HG02885 (cell line): ENCODE measurements around the gene PGA3.
"Not testable (repeated sequence)": the region's sequence is repeated elsewhere in the genome, so short reads cannot be mapped to it uniquely, and the experiment has no call there.

Experiments
- ATAC-seq: cut with Tn5 transposase; IDR thresholded peaks from one replicate; pipeline ENCODE4 v1.9.1; 2021; ENCODE audit warnings: mild to moderate bottlenecking; ENCODE audit not compliant: unreplicated experiment, poor library complexity

The PGA3 gene

GRCh38 chr11:61170566-61170965, 32.7 kb upstream of the PGA3 start:
- ATAC-seq, result no peak

DNA sequence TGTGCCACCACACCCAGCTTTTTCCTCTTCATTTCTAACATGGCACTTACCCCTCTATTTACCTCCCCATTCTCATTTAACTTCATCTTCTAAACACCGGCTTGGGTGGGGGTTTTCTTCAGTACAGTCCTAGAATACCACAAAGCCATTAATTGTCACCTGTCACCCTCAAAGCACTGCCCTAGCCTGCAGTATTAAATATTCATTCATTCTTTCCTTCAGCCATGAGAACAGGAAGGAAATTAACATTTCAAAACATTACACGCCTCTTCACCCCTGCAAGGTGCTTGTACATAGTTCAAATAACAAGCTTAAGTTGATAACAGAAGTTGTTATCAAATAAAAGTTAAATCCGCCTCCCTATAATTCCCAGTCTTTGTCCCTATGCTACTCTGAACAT, 31.4 kb upstream of the PGA3 start:
- ATAC-seq, result no peak

- no peak for ATAC-seq
Measured at GRCh38 chr11:61172356-61172755, 31.0 kb upstream of the PGA3 start.

DNA sequence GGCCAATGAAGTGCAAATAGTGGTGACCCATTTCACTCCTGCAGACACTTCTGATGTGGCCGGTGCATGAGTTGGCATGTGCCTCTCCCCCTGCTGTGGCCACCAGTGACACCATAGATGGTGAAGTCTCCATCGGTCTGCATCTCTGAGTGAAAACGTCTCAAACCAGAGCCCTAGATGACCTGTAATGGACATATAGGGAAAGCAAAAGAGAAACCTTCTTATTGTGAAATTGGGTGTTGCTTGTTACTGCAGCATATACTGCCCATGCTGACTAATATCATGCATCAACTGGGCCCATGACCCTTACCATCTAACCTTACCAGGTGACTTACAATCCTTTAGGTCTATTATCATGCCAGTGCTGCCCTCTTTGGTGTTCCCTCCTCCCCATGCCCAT, 30.4 kb upstream of the PGA3 start:
- no peak for ATAC-seq

DNA sequence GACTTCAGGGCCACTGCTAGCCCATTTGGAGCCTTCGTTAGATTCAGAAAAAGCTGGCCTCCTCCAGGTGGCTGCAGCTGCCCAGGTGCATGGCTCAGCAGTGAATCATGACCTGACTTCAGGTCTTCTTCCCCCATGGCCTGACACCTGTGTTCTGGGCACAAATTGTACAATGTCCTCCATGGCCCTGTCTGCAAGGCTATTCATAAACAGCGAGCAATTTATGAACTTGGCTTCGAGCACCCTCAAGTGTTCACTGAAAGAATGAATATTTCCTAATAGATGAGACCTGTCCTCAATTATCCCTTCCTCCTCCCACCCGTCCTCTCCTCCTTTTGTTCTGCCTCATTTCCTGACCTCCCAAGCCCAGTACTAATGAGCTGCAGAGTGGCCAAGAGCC, 29.9 kb upstream of the PGA3 start:
- ATAC-seq, result no peak

DNA sequence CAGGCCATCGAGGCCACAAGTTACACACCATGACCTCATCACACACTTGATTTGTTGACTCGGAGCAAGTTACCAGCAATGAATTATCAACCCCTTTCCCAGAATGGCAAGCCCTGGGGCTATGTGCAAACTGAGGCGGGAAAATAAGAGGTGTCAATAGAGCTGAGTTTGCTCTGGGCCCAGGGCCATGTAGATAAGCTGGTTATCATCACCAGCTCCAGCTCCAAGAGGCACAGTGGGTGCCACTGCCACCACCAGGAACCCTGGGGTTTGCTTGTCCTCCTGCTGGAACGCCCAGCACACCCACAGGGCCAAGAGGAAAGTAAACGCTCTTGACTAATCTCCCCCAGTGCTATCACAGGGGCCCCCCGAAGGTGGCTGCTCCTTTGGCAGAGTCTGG, 29.0 kb upstream of the PGA3 start:
- no peak for ATAC-seq

DNA sequence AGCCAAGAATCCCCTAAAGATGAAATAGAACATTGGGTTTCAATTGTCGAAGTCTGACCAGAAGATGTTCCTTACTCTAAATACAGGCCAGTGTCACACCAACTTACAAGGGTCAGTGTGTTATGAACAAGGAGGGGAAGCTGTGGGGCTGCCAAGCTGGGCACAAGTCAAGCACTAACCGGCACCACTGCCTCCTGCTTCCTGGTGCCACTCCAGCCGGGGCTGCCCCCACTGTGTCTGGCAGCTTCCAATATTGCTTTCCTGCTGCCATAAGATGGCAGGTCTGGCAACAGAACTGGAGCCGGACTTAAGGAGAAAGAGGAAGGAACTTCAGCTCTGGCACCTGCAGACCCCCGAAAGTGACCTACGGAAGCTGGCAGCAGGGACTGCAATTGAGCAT, 28.4 kb upstream of the PGA3 start:
- ATAC-seq, result no peak

GRCh38 chr11:61176446-61176845, 26.9 kb upstream of the PGA3 start:
- ATAC-seq, result no peak

DNA sequence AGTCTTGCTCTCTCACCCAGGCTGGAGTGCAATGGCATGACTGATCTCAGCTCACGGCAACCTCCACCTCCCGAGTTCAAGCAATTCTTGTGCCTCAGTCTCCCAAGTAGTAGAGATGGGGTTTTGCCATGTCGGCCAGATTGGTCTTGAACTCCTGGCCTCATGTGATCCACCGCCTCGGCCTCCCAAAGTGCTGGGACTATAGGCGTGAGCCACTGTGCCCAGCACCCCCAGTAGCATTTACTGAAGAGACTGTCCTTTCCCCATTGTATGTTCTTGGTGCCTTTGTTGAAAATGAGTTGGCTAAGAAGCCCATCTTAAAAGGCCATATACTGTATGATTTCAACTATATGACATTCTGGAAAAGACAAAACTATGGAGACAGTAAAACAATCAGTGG, 23.1 kb upstream of the PGA3 start:
- not testable (repeated sequence) for ATAC-seq

GRCh38 chr11:61181489-61181888, 21.8 kb upstream of the PGA3 start:
- ATAC-seq, result no peak

GRCh38 chr11:61183645-61184044, 19.7 kb upstream of the PGA3 start:
- ATAC-seq, result no peak

GRCh38 chr11:61186504-61186903, 16.8 kb upstream of the PGA3 start:
- no peak for ATAC-seq

DNA sequence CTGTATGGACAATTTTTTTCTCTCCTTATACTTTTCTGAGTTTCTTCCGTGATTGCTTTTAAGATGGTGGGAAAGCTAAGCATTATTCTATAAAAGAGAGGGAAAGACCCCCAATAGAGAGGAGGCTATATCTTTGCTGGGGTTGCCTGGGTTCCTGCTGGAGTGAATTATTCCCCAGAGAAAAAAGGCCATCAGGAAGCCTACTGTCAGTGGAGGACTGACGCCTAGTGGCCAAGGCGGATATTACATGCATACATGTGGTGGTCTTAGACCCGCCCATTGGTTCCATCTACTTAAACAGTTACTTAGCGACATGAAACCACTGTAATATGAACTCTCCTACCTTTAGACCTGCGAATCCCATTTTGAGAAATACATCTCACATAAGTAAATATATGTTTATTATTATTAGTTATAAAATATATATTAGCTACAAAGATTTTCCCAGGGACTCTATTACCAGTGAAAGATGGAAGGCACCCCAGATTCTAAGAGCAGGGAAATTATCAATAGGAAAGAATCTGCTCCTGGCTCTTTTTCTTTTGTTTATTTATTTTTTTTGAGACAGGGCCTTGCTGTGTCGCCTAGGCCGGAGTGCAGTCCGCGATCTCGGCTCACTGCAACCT, 15.7 kb upstream of the PGA3 start:
- no peak for ATAC-seq

GRCh38 chr11:61189933-61190332, 13.4 kb upstream of the PGA3 start:
- ATAC-seq, result no peak

GRCh38 chr11:61193596-61193995, 9.7 kb upstream of the PGA3 start:
- ATAC-seq, result no peak

DNA sequence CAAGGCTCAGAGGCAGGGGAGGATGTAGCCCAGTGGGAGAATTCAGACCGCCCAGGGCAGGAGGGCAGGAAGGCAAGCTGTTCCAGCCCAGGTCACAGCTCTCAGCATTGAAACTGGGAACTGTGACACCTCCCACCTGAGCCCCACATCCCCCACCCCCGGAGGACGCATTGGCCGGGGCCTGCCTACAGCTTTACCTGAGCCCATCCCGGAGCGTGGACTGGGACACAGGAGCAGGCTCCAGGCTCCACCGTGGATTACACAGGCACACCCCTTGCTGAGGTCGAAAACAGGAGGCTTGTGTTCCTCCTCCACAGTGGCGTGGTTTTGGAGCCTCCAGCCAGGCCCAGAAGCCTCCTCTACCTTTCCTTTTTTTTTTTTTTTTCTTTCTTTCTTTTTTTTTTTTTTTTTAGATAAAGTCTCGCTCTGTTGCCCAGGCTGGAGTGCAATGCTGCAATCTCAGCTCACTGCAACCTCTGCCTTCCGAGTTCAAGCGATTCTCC, 9.1 kb upstream of the PGA3 start:
- ATAC-seq, result no peak

DNA sequence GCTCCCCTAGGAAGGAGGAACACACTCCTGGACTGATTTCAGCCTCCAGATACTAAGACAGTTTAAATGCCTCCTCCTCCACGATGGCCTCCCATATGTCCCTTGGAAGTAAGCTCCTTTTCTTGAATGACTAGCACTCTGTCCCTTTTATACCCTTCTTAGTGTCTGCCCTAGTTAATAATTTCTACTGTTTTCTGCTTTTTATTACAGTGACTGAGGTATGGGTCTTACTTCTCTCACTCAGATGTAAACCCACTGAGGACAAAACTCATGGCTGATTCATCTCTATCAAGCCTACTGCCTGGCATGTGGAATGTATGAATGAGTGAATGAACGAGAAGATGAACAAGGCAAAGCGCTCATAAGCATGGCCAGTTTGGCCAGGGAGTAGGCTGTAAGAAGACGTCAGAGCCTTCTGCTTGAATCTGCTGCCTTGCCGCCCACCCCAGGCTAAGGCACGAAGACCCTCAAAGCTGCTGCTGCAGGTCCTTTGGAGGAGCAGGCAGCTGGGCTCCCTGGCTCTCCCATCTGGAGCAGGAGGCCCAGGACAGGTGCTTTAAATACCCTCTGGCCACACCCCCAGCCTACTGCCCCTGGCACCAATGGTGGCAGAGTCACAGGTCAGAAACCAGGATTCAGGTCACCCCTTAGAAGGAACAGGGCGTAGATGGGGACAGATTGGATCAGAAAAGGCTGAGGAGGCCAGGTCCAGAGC, 8.2 kb upstream of the PGA3 start:
- ATAC-seq, result no peak

DNA sequence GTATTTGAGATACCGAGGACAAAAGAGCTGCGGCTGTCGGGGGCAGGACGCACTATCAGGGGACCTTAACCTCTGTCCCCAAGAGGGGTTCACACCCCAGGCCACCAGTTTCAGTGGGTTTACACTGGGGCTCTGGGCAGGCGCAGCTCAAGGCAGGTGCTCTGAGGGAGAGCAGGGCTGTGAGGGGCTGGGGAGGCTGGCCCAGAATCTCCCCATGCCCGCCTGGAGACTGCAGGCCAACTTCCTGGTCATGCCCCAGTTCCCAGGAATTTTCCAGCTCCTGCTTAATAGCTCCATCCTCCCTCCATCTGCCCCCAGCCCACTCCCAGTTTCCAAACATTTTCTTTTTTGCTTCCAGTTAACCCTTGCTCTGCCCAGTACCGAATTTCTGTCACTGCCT, 7.6 kb upstream of the PGA3 start:
- ATAC-seq, result no peak

- no peak for ATAC-seq
Measured at GRCh38 chr11:61198361-61198760, 5.0 kb upstream of the PGA3 start.

DNA sequence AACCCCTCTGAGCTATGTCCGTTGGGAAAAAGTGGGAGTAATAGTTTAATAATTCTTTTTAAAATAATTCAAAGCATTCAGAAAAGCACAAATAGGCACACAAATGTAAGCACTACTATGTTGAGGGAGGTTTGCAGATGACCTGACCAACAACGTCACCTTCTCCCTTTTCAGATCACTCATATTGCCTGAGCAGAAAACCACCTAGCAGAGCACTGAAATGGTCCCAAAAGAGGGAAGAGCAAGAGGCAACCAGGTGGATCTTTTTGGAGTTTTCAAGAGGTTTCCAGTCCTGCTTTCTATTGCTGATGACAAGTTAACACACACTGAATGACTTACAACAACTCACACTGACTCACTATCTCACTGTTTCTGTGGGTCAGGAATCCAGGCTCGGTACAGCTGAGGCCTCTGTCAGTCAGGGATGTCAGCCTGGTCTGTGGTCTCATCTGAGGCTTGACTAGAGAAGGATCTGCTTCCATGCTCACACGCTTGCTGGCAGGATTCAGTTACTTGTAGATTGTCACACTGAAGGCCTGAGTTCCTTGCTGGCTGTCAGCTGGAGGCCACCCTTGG, 4.3 kb upstream of the PGA3 start:
- no peak for ATAC-seq

DNA sequence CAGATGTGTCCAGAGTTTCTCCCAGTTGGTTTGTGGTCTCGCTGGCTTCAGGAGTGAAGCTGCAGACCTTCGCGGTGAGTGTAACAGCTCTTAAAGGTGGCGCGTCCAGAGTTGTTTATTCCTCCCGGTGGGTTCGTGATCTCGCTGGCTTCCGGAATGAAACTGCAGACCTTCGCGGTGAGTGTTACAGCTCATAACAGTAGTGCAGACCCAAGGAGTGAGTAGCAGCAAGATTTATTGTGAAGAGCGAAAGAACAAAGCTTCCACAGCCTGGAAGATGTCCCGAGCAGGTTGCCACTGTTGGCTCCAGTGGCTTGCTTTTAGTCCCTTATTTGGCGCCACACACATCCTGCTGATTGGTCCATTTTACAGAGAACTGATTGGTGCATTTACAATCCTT, 1.8 kb upstream of the PGA3 start:
- ATAC-seq, result no peak

DNA sequence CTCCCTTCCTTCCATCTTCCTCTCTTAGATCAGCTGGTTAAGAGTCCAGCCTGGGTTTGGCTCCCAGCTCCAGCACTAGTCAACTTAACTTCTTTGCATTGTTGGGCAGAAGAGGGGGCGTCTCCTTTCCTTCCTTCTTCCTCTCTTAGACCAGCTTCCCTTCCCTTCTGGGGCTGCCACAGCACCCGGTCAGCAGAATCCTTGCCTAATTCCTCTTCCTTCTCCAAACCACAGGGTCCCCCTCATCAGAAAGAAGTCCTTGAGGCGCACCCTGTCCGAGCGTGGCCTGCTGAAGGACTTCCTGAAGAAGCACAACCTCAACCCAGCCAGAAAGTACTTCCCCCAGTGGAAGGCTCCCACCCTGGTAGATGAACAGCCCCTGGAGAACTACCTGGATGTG, 558 bp downstream of the PGA3 start:
- ATAC-seq, result not testable (repeated sequence)
